NT2/D1 (cell line): ENCODE results near the gene RPL38.

ENCODE experiments used
- DNase-seq: peaks from one replicate; pipeline ENCODE4 v3.0.0-alpha.2; 2011; ENCODE audit warnings: low read depth, low spot score
- H3K27me3 ChIP-seq: 2 replicates; pipeline ENCODE4 v1.6.0; 2011; ENCODE audit warnings: mild to moderate bottlenecking; ENCODE audit not compliant: insufficient read length, insufficient read depth
- H3K36me3 ChIP-seq: 2 replicates; pipeline ENCODE4 v1.6.1; 2011; ENCODE audit warnings: mild to moderate bottlenecking, low read length, mixed read lengths; ENCODE audit not compliant: insufficient read depth, insufficient read length
- H3K4me1 ChIP-seq: 2 replicates; pipeline ENCODE4 v1.5.1; 2011; ENCODE audit not compliant: insufficient read depth, insufficient read length
- H3K4me3 ChIP-seq: 2 replicates; pipeline ENCODE4 v1.5.1; 2011; ENCODE audit warnings: low read depth; ENCODE audit not compliant: insufficient read length
- H3K9ac ChIP-seq: 2 replicates; pipeline ENCODE4 v1.6.0; 2011; ENCODE audit warnings: low read depth; ENCODE audit not compliant: insufficient read length
- H3K9me3 ChIP-seq: 2 replicates; pipeline ENCODE4 v1.5.1; 2011; ENCODE audit warnings: mild to moderate bottlenecking, low read length; ENCODE audit not compliant: insufficient read depth
- SUZ12 ChIP-seq: IDR thresholded peaks from 2 replicates; pipeline ENCODE4 v1.6.1; 2011; ENCODE audit not compliant: insufficient read length, insufficient read depth; ENCODE audit errors: extremely low read depth
- YY1 ChIP-seq: IDR thresholded peaks from 2 replicates; pipeline ENCODE4 v1.6.1; 2011; ENCODE audit not compliant: insufficient read length, insufficient read depth
- ZNF274 ChIP-seq: IDR thresholded peaks from 2 replicates; pipeline ENCODE4 v1.6.1; 2011; ENCODE audit warnings: mild to moderate bottlenecking, low read depth, low read length

Gene RPL38

DNA sequence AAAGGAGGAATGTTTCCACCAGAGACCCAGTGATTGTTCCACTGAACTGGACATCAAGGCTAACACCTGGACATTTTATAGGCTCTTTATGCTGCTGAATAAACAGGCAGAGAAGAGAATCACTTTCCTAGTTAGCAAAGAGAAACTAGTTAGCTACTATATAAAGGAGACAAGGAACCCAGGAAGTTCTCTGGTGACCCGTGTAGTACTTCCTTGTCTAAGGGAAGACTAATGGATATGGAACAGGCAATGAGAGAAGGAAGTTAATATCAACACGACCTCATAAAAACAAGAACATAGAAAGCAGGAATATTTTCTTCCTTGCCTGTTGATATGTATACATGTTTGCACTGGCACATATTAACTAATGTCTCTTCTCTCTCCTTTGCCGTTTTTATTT is 30.8 kb upstream of the RPL38 start:
- H3K4me1 ChIP-seq: no peaks in the 10 kb centered on the region
- H3K9me3 ChIP-seq: no peaks in the 10 kb centered on the region
- H3K36me3 ChIP-seq: no peaks in the 10 kb centered on the region
- H3K27me3 ChIP-seq: no peaks in the 10 kb centered on the region
- no peak overlapping the region for H3K4me3 ChIP-seq
- no peak overlapping the region for H3K9ac ChIP-seq
- no peak for DNase-seq
- no peak for TF ChIP-seq YY1
- TF ChIP-seq SUZ12: no peak
- no peak for TF ChIP-seq ZNF274

DNA sequence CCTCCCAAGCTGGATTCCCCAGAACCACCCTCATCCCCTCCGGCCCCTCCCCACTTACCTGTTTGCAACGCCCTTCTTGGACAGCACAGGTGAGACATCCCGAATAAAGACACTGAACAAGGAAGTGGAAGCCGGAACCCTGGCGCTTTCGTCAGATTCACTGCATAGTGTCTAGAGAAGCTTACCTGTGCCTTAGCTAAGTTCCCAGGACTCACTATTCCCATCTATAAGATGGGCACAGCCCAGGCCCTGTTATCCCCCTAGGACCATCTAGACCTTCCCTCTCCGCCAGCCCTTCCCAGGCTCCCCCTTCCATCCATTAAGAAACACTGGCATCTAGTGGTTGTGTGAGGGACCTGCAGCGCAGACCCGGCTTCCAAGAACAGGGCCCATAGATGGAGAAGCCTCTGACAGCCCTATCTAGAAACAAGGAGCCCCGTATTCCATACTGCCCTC is 26.9 kb upstream of the RPL38 start:
- peak; percentile 55 for DNase-seq
- H3K9ac ChIP-seq: no peak overlapping the region
- TF ChIP-seq ZNF274 (no peak), SUZ12 (no peak), YY1 (no peak)
- H3K36me3 ChIP-seq: no peaks in the 10 kb centered on the region
- H3K4me1 ChIP-seq: no peaks in the 10 kb centered on the region
- no peak overlapping the region for H3K4me3 ChIP-seq
- no peaks in the 10 kb centered on the region for H3K9me3 ChIP-seq
- H3K27me3 ChIP-seq: no peaks in the 10 kb centered on the region

DNA sequence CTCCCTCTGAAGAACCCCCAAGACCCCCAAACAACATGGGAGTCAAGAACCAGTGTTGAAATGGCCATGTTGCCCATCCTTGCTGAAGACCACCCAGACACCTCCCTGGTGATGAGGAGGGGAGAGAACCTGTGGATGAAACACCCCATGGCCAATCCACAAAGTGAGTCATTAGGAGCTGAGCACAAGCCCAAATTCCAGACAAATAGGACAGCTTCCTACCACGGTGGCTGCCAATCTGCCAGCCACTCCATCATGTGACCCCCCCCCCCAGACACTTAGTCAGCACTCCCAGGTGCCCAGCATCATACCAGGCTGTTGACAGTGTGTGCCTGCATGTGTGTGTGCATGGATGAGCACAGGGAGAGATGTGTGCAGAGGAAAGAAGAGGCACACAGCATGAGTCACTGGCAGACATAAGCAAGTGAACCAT is 26.4 kb upstream of the RPL38 start:
- TF ChIP-seq SUZ12: no peak
- no peak for TF ChIP-seq YY1
- TF ChIP-seq ZNF274: no peak
- no peaks in the 10 kb centered on the region for H3K9me3 ChIP-seq
- H3K27me3 ChIP-seq: no peaks in the 10 kb centered on the region
- H3K36me3 ChIP-seq: no peaks in the 10 kb centered on the region
- no peak overlapping the region for H3K4me3 ChIP-seq
- H3K9ac ChIP-seq: no peak overlapping the region
- no peak for DNase-seq
- H3K4me1 ChIP-seq: peaks cover under 1% of the 10 kb centered on the region

DNA sequence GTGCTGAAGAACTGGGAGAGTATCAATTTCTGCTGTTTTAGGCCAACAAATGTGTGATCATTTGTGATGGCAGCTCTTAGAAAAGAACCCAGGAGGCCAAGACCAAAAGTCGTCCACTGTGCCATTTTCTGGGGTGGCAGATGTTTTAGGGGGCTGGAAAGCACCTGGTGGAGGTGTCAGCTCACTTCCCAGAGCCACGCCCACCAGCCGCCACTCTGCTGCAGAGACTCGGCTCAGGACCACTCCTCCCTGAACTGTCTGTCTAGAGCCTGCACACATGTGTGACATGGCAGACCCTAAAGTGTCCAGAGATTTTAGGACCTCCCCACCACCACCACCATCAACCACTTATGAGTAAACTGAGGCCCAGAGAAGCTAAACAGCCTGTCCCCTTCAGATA is 23.9 kb upstream of the RPL38 start:
- no peaks in the 10 kb centered on the region for H3K27me3 ChIP-seq
- no peaks in the 10 kb centered on the region for H3K36me3 ChIP-seq
- H3K4me1 ChIP-seq: peaks cover 3% of the 10 kb centered on the region
- no peak for TF ChIP-seq YY1
- H3K9me3 ChIP-seq: no peaks in the 10 kb centered on the region
- no peak for DNase-seq
- H3K4me3 ChIP-seq: no peak overlapping the region
- H3K9ac ChIP-seq: no peak overlapping the region

DNA sequence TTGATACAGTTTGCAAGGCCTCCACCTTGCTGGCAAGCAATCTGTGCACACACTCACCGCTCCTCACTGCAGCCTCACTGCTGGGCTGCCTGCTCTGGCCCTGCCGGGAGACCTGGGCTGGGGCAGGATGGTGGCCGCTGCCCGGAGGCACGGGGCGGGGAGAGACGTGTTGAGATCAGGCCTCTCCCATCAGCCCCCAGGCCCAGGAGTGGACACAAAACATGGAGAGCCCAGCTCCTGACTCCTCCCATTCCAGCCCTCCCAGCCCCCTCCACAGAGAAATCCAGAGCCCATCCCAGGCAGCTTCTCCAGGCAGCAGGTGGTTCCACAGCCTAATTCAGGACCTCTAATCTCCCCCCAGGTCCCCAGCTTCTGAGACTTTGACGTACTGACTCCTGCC is 23.1 kb upstream of the RPL38 start:
- Histone ChIP-seq H3K4me3 (no peak overlapping the region), H3K36me3 (no peaks in the 10 kb centered on the region), H3K27me3 (no peaks in the 10 kb centered on the region), H3K9ac (no peak overlapping the region), H3K4me1 (peaks cover 3% of the 10 kb centered on the region), H3K9me3 (no peaks in the 10 kb centered on the region)
- no peak for TF ChIP-seq YY1
- no peak for TF ChIP-seq ZNF274
- no peak for TF ChIP-seq SUZ12
- no peak for DNase-seq

DNA sequence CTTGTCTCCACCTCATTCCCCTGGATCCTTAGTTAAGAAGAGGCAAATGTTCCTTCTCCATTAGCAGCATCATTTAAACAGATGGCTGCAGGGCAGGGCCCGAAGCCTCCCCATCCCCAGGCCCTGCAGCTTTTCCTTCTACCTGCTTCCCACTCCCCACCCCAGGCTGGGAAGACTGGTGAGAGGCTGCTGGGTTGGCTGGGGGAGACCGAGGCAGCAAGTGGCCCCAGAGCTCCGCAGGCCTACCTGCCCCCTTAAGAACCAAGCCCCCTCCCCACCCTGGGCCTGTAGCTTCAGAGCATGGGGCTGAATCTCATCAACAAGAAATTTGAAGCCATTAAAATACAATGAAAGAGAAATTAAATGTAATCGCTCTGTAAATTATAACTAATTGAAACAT is 22.1 kb upstream of the RPL38 start:
- no peak overlapping the region for H3K9ac ChIP-seq
- H3K36me3 ChIP-seq: no peaks in the 10 kb centered on the region
- H3K9me3 ChIP-seq: no peaks in the 10 kb centered on the region
- no peaks in the 10 kb centered on the region for H3K27me3 ChIP-seq
- H3K4me1 ChIP-seq: peaks cover 3% of the 10 kb centered on the region
- no peak for DNase-seq
- H3K4me3 ChIP-seq: no peak overlapping the region
- TF ChIP-seq ZNF274 (no peak), SUZ12 (no peak), YY1 (no peak)

DNA sequence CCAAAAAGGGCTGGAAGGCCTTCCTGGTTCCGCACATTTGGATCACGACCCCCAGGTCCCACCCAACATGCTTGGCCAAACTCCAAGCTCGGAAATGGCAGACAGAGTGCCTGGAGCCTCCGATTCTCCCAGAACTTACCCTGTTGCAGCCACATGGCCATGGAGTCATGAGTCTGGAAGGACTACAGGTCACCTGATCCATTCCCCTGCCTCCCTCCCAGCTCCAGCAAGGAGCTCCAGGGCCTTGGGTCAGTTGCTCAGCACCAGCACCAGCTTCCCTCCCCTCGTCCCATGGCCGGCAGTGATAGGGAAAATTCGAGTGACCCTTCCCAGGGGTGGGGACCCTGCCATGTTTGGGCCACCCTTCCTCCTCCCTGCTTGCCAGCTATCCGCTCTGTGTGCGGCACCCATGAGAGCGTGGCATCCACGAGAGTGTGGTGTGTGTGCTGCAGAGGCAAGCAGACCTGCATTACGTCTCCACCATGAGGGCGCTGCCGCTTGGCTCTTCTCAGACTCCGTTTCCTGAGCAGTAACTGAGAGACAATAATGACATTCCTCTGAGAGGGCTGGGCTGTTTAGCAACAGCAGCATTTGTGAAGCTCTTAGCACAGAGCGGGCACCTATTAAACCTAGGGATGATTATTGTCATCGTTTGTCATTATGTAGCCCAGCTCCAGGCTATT is 21.3 kb upstream of the RPL38 start:
- no peaks in the 10 kb centered on the region for H3K36me3 ChIP-seq

DNA sequence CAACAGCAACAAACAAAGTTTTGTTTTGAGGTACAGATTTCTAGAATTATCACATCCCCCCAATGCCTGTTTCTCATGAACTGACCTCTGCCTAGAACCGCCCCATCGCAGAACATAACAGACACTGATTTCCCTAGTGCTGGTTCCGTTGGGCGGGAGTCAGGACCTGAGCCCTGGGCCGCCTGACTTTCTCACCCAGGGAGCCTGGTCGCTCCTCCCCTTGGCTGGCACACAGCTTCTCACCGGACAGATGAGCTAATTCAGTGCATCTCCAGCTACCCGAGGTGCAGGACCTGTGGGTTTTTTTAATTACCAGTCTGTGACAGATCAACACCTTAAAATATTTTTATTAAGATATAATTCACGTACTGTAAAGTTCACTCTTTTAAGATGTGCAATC is 20.1 kb upstream of the RPL38 start:
- Histone ChIP-seq H3K4me1 (peaks cover 7% of the 10 kb centered on the region), H3K9ac (no peak overlapping the region), H3K36me3 (no peaks in the 10 kb centered on the region), H3K27me3 (no peaks in the 10 kb centered on the region), H3K4me3 (no peak overlapping the region), H3K9me3 (no peaks in the 10 kb centered on the region)
- no peak for TF ChIP-seq SUZ12
- no peak for TF ChIP-seq YY1
- no peak for TF ChIP-seq ZNF274
- DNase-seq: no peak

More for the DNA sequence above, 21.3 kb upstream of the RPL38 start:
- DNase-seq: no peak
- no peak overlapping the region for H3K9ac ChIP-seq
- TF ChIP-seq ZNF274: no peak
- peaks cover 4% of the 10 kb centered on the region for H3K4me1 ChIP-seq
- H3K9me3 ChIP-seq: no peaks in the 10 kb centered on the region
- H3K27me3 ChIP-seq: no peaks in the 10 kb centered on the region
- no peak overlapping the region for H3K4me3 ChIP-seq
